Endothelial cell of umbilical vein (primary cell): ENCODE measurements around the gene MTRF1. TPM values are rescaled to one million over a fixed set of nuclear protein-coding genes. Genes with fewer than 3 reads are reported as not detected.
"Not testable (repeated sequence)": the region's sequence is repeated elsewhere in the genome, so short reads cannot be mapped to it uniquely, and the experiment has no call there.

Experiments
- BruUV-seq: library from RNA; stranded (reverse); fragments of 400-500 nt; replicated peaks from 2 replicates; lab custom pipeline; 2021; lab: Mats Ljungman, UMichigan
- CTCF ChIA-PET: fragments of 300-600, 350-600 bp; sonication (Branson Sonifier 250); formaldehyde crosslinking; loops from one replicate; lab custom pipeline; 2021; ENCODE audit warnings: antibody characterized with exemption, inconsistent platforms; lab: Charles Lee
- POLR2A ChIA-PET: fragments of 300-600, 350-600 bp; sonication (Branson Sonifier 250); formaldehyde crosslinking; loops from one replicate; lab custom pipeline; 2021; ENCODE audit warnings: antibody characterized with exemption, inconsistent platforms; lab: Charles Lee
- DNase-seq: peaks from one replicate; pipeline ENCODE4 v3.0.0-alpha.2; 2011; ENCODE audit warnings: low read depth, low spot score
- FAIRE-seq: peaks from 2 replicates; lab custom pipeline; 2011; peaks lifted over from hg19 to GRCh38; lab: Jason Lieb, UNC
- H2AFZ ChIP-seq: 2 replicates; pipeline ENCODE4 v1.6.0; 2012; ENCODE audit warnings: low read depth, low read length, control low read depth, inconsistent platforms
- H3K27ac ChIP-seq: 2 replicates; pipeline ENCODE4 v1.5.1; 2011; ENCODE audit warnings: low read depth, mild to moderate bottlenecking, control low read depth, low read length, moderate library complexity; ENCODE audit not compliant: insufficient read depth
- H3K27me3 ChIP-seq, 2 experiments: 2 replicates each; pipeline versions ENCODE4 v1.6.0 to v1.6.1; 2011; ENCODE audit warnings: low read length in 2 of 2, mixed read lengths in 1 of 2; ENCODE audit not compliant: control insufficient read depth in 2 of 2, insufficient read depth in 2 of 2
- H3K36me3 ChIP-seq, 2 experiments: 2 replicates in 1 of 2; 3 replicates in 1 of 2; pipeline ENCODE4 v1.5.1; 2011; ENCODE audit warnings: low read length in 2 of 2, mild to moderate bottlenecking in 1 of 2, moderate library complexity in 1 of 2; ENCODE audit not compliant: control insufficient read depth in 2 of 2, insufficient read depth in 2 of 2; ENCODE audit errors: extremely low read depth in 1 of 2
- H3K4me1 ChIP-seq: 3 replicates; pipeline ENCODE4 v1.5.1; 2011; ENCODE audit warnings: mild to moderate bottlenecking, low read length; ENCODE audit not compliant: control insufficient read depth, insufficient read depth; ENCODE audit errors: extremely low read depth
- H3K4me2 ChIP-seq: 2 replicates; pipeline ENCODE4 v1.6.1; 2011; ENCODE audit warnings: low read length, control low read depth, mixed read lengths; ENCODE audit not compliant: insufficient read depth
- H3K4me3 ChIP-seq, 3 experiments: fragments of 200-600 bp in 1 of 3; sonication (generic), shearing (Covaris generic) in 1 of 3; replicated peaks in 1 of 3; 2 replicates each; pipeline ENCODE4 v1.5.1; 2011 to 2016; ENCODE audit warnings: control low read depth in 3 of 3, low read length in 3 of 3, mild to moderate bottlenecking in 2 of 3, inconsistent platforms in 1 of 3, low read depth in 1 of 3, moderate library complexity in 1 of 3; ENCODE audit not compliant: insufficient read depth in 1 of 3
- H3K79me2 ChIP-seq: 2 replicates; pipeline ENCODE4 v1.6.0; 2012; ENCODE audit warnings: low read length, inconsistent platforms; ENCODE audit not compliant: control insufficient read depth, insufficient read depth
- H3K9ac ChIP-seq: replicated peaks from 2 replicates; pipeline ENCODE3; 2011; ENCODE audit warnings: low read length, control low read depth; ENCODE audit not compliant: insufficient read depth; ENCODE audit errors: extremely low read depth
- H3K9me1 ChIP-seq: replicated peaks from 3 replicates; pipeline ENCODE4 v1.6.0; 2011; ENCODE audit warnings: mild to moderate bottlenecking, low read length; ENCODE audit not compliant: control insufficient read depth, insufficient read depth; ENCODE audit errors: extremely low read depth
- H3K9me3 ChIP-seq: replicated peaks from 2 replicates; pipeline ENCODE4 v1.5.1; 2012; ENCODE audit warnings: low read length, inconsistent platforms; ENCODE audit not compliant: control insufficient read depth, insufficient read depth
- H4K20me1 ChIP-seq: replicated peaks from 2 replicates; pipeline ENCODE3; 2011; ENCODE audit warnings: mild to moderate bottlenecking, low read length; ENCODE audit not compliant: control insufficient read depth, insufficient read depth; ENCODE audit errors: extremely low read depth
- EZH2 ChIP-seq: IDR thresholded peaks from 2 replicates; pipeline ENCODE4 v1.6.1; 2012; ENCODE audit warnings: borderline replicate concordance, low read depth, mild to moderate bottlenecking, moderate library complexity, low read length, inconsistent platforms; ENCODE audit not compliant: severe bottlenecking
- FOS ChIP-seq: IDR thresholded peaks from 2 replicates; pipeline ENCODE4 v1.6.1; 2011; ENCODE audit warnings: mild to moderate bottlenecking, low read length, moderate library complexity, borderline replicate concordance; ENCODE audit not compliant: insufficient read depth
- MYC ChIP-seq: IDR thresholded peaks from one replicate; pipeline ENCODE4 v1.6.1; 2011; ENCODE audit warnings: mild to moderate bottlenecking, low read depth, low read length
- dilution Hi-C: fragments of 300-500 bp; cut with MboI; formaldehyde crosslinking; loops from one replicate; pipeline ENCODE4 v1.15.0; 2019; ENCODE audit warnings: low sequenced_read_pairs; ENCODE audit not compliant: extremely low pct_ligation_motif_present
- intact Hi-C: fragments of 100-400 bp; cut with micrococcal nuclease; formaldehyde crosslinking; loops from one replicate; pipeline ENCODE4 v1.10.0; 2022
- polyA plus RNA-seq, 4 experiments: library from polyadenylated mRNA; depleted of rRNA in 3 of 4; stranded (reverse) in 3 of 4; unstranded in 1 of 4; fragments of >200 nt; gene quantifications; 2 replicates each; pipeline versions ENCODE4 v1.2.1 to v1.2.3, GENCODE V29; 2011 to 2012; ENCODE audit warnings: missing spikeins in 1 of 4
- total RNA-seq: library from RNA; stranded (reverse); gene quantifications from 2 replicates; pipeline ENCODE4 v1.2.3, GENCODE V29; 2021

The MTRF1 gene
- total and polyA plus RNA-seq, 2 donors (not counting 3 experiments of a cell fraction or from before 2014, with no cell fraction given) = 8.0 to 16.3 TPM

DNA sequence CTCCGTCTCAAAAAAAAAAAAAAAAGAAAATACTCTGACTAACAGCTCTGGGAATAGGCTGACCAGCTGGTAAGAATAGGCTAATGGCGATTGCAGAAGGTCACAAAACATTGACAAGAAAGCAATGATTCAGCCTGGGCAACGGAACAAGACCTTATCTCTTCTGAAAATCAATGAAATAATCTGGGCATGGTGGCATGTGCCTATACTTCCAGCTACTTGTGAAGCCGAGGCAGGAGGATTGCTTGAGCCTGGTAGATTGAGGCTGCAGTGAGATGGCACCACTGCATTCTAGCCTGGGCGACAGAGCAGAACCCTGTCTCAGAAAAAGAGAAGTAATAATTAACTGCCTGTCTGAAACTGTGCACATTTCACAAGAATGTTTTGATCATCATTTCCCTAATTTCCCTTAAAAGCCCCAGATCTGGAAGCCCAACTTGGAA, 18.8 kb upstream of the MTRF1 start:
- H3K4me2 ChIP-seq = no peak overlapping the region
- H3K27ac ChIP-seq = no peak overlapping the region
- no peaks in the 10 kb centered on the region for H3K79me2 ChIP-seq
- dilution Hi-C loops (no loop called here), intact Hi-C loops (no loop called here)
- no peaks in the 10 kb centered on the region for H3K9me1 ChIP-seq
- H2AFZ ChIP-seq = no peak overlapping the region
- ChIA-PET CTCF (no interaction called here), POLR2A (no interaction called here)
- H3K9ac ChIP-seq = no peak overlapping the region
- FAIRE-seq = no peak
- no peaks in the 10 kb centered on the region for H3K9me3 ChIP-seq
- no peak overlapping the region for H3K4me3 ChIP-seq
- no TSS peak for BruUV-seq
- H3K4me1 ChIP-seq = peaks cover 3% of the 10 kb centered on the region
- no peaks in the 10 kb centered on the region for H3K36me3 ChIP-seq
- H3K27me3 ChIP-seq = no peaks in the 10 kb centered on the region
- TF ChIP-seq MYC (no peak), FOS (no peak), EZH2 (no peak)
- no peak for DNase-seq
- no peaks in the 10 kb centered on the region for H4K20me1 ChIP-seq

DNA sequence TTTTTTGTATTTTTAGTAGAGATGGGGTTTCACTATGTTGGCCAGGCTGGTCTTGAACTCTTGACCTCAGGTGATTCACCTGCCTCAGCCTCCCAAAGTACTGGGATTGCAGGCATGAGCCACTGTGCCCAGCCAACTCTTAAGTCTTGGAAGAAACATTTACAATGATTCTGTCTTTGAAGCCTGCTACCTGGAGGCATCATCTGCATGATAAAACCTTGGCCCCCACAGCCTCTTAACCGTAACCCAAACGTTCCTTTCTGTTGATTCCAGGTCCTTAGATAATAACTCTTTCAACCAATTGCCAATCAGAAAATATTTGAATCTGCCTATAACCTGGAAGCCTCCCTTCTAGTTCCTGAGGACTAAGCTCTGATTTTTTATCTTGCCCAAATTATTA, 15.8 kb upstream of the MTRF1 start:
- dilution Hi-C loops, FAIRE-seq, BruUV-seq, H3K9me1 ChIP-seq, H3K36me3 ChIP-seq, H3K27me3 ChIP-seq, H3K4me2 ChIP-seq, DNase-seq, H3K27ac ChIP-seq, POLR2A ChIA-PET, H2AFZ ChIP-seq, H3K79me2 ChIP-seq, CTCF ChIA-PET, H3K4me3 ChIP-seq, H3K9me3 ChIP-seq, H3K9ac ChIP-seq, H4K20me1 ChIP-seq, H3K4me1 ChIP-seq, intact Hi-C loops: not testable (repeated sequence)
